HCT116 (cell line): ENCODE data around the gene KLHDC10. TPM values are rescaled to one million over a fixed set of nuclear protein-coding genes. Genes with fewer than 3 reads are reported as not detected.

Experiments
- ATAC-seq: fragments of 200-7000 bp; cut with Tn5 transposase; 2 replicates; pipeline ENCODE4 v1.9.1; 2020; ENCODE audit warnings: mild to moderate bottlenecking, moderate library complexity
- BruUV-seq: library from RNA; stranded (reverse); fragments of 400-500 nt; replicated peaks from 2 replicates; lab custom pipeline; 2021; lab: Mats Ljungman, UMichigan
- CTCF ChIA-PET: fragments of 300-600 bp; sonication (Branson Sonifier 250); formaldehyde crosslinking; loops from one replicate; lab custom pipeline; 2021; ENCODE audit warnings: antibody characterized with exemption; lab: Charles Lee
- POLR2A ChIA-PET: fragments of 300-600, 350-600 bp; sonication (Branson Sonifier 250); formaldehyde crosslinking; loops from one replicate; lab custom pipeline; 2021; ENCODE audit warnings: antibody characterized with exemption; lab: Charles Lee
- RAD21 ChIA-PET, 2 experiments: fragments of 300-600 bp; sonication (Branson Sonifier 250); formaldehyde crosslinking; loops; one replicate each; lab custom pipeline; 2023; ENCODE audit warnings: low total read pairs in 2 of 2; ENCODE audit not compliant: uncharacterized antibody in 2 of 2, unreplicated experiment in 2 of 2, low non-redundant PET in 1 of 2; lab: Charles Lee
- DNase-seq: peaks from one replicate; pipeline ENCODE4 v3.0.0-alpha.2; 2010; ENCODE audit warnings: low read depth, low spot score
- H2AFZ ChIP-seq: fragments of 200-600 bp; shearing (Covaris generic), sonication (generic); 2 replicates; pipeline ENCODE4 v1.6.1; 2017; ENCODE audit warnings: low read depth, mixed run types, mixed read lengths, antibody characterized with exemption, low read length; ENCODE audit not compliant: poor library complexity, severe bottlenecking
- H3K27ac ChIP-seq: 2 replicates; pipeline ENCODE4 v1.5.1; 2012; ENCODE audit warnings: low read depth, low read length
- H3K27me3 ChIP-seq: fragments of 200-600 bp; sonication (generic); 2 replicates; pipeline ENCODE4 v1.6.1; 2016; ENCODE audit warnings: mixed run types, low read length, mixed read lengths; ENCODE audit not compliant: insufficient read depth
- H3K36me3 ChIP-seq, 2 experiments: fragments of 200-500 bp in 1 of 2; fragments of 200-600 bp in 1 of 2; sonication (Bioruptor generic) in 1 of 2; sonication (generic) in 1 of 2; 2 replicates each; pipeline versions ENCODE4 v1.5.1 to v1.6.1; 2014 to 2016; ENCODE audit warnings: low read length in 2 of 2, inconsistent platforms in 1 of 2, mixed read lengths in 1 of 2, mixed run types in 1 of 2; ENCODE audit not compliant: insufficient read depth in 2 of 2, control insufficient read depth in 1 of 2
- H3K4me1 ChIP-seq, 2 experiments: fragments of 200-600 bp in 1 of 2; sonication (generic) in 1 of 2; 2 replicates each; pipeline versions ENCODE4 v1.5.1 to v1.6.1; 2012 to 2017; ENCODE audit warnings: low read length in 2 of 2, inconsistent platforms in 1 of 2, mild to moderate bottlenecking in 1 of 2, mixed read lengths in 1 of 2, mixed run types in 1 of 2, moderate library complexity in 1 of 2; ENCODE audit not compliant: insufficient read depth in 2 of 2, control insufficient read depth in 1 of 2
- H3K4me2 ChIP-seq: fragments of 200-600 bp; sonication (generic); 2 replicates; pipeline ENCODE4 v1.6.1; 2017; ENCODE audit warnings: mixed run types, low read length, mixed read lengths
- H3K4me3 ChIP-seq, 2 experiments: fragments of 200-600 bp in 1 of 2; sonication (generic) in 1 of 2; replicated peaks in 1 of 2; 2 replicates each; pipeline ENCODE4 v1.5.1; 2011 to 2016; ENCODE audit warnings: low read length in 2 of 2, control low read depth in 1 of 2, low read depth in 1 of 2, mild to moderate bottlenecking in 1 of 2, mixed read lengths in 1 of 2, mixed run types in 1 of 2
- H3K79me2 ChIP-seq: fragments of 200-600 bp; sonication (generic); 2 replicates; pipeline ENCODE4 v1.6.1; 2017; ENCODE audit warnings: mild to moderate bottlenecking, mixed run types, low read length, moderate library complexity, mixed read lengths; ENCODE audit not compliant: insufficient read depth
- H3K9ac ChIP-seq: fragments of 200-600 bp; sonication (generic); 2 replicates; pipeline ENCODE4 v1.6.1; 2016; ENCODE audit warnings: low read length, mixed read lengths
- H3K9me2 ChIP-seq: fragments of 200-600 bp; sonication (generic), shearing (Covaris generic); 2 replicates; pipeline ENCODE4 v1.6.1; 2017; ENCODE audit warnings: mixed run types, mild to moderate bottlenecking, moderate library complexity; ENCODE audit not compliant: insufficient read depth
- H3K9me3 ChIP-seq, 2 experiments: fragments of 200-500 bp in 1 of 2; fragments of 200-600 bp in 1 of 2; sonication (Bioruptor generic) in 1 of 2; sonication (generic) in 1 of 2; 2 replicates each; pipeline ENCODE4 v1.6.1; 2014 to 2017; ENCODE audit warnings: low read length in 2 of 2, mixed read lengths in 2 of 2, inconsistent platforms in 1 of 2, low read depth in 1 of 2, mild to moderate bottlenecking in 1 of 2, mixed run types in 1 of 2, moderate library complexity in 1 of 2; ENCODE audit not compliant: control insufficient read depth in 1 of 2, insufficient read depth in 1 of 2
- H4K20me1 ChIP-seq: fragments of 200-600 bp; sonication (generic), shearing (Covaris generic); 2 replicates; pipeline ENCODE4 v1.6.1; 2017; ENCODE audit warnings: mixed run types, mild to moderate bottlenecking, moderate library complexity; ENCODE audit not compliant: insufficient read depth
- CBX3 ChIP-seq: IDR thresholded peaks from 2 replicates; pipeline ENCODE4 v1.6.1; 2012; ENCODE audit warnings: low read depth
- EGR1 ChIP-seq: IDR thresholded peaks from 2 replicates; pipeline ENCODE4 v1.6.1; 2012; ENCODE audit warnings: low read depth
- ELF1 ChIP-seq: IDR thresholded peaks from 2 replicates; pipeline ENCODE4 v1.6.1; 2012; ENCODE audit warnings: low read depth, borderline replicate concordance
- EZH2phosphoT487 ChIP-seq: fragments of 200-600 bp; IDR thresholded peaks from 2 replicates; pipeline ENCODE4 v1.6.1; 2018; ENCODE audit warnings: antibody characterized with exemption, borderline replicate concordance
- FOSL1 ChIP-seq: IDR thresholded peaks from 2 replicates; pipeline ENCODE4 v1.6.1; 2012; ENCODE audit warnings: low read depth
- JUND ChIP-seq: IDR thresholded peaks from 2 replicates; pipeline ENCODE4 v1.6.1; 2012
- POLR2A ChIP-seq: IDR thresholded peaks from 2 replicates; pipeline ENCODE4 v1.7.0; 2011; ENCODE audit warnings: borderline replicate concordance; ENCODE audit not compliant: insufficient read depth, insufficient read length; ENCODE audit errors: extremely low read depth
- POLR2AphosphoS5 ChIP-seq: IDR thresholded peaks from 2 replicates; pipeline ENCODE4 v1.6.1; 2011; ENCODE audit warnings: mild to moderate bottlenecking, low read depth, low read length, moderate library complexity
- RAD21 ChIP-seq: IDR thresholded peaks from 2 replicates; pipeline ENCODE4 v1.6.1; 2012; ENCODE audit warnings: low read depth, mild to moderate bottlenecking
- SIN3A ChIP-seq: IDR thresholded peaks from 2 replicates; pipeline ENCODE4 v1.6.1; 2012; ENCODE audit warnings: low read depth
- SP1 ChIP-seq: IDR thresholded peaks from 2 replicates; pipeline ENCODE4 v1.6.1; 2012; ENCODE audit warnings: low read depth
- TCF7L2 ChIP-seq: IDR thresholded peaks from 2 replicates; pipeline ENCODE4 v1.7.0; 2011; ENCODE audit warnings: borderline replicate concordance, inconsistent platforms; ENCODE audit not compliant: insufficient read depth, insufficient read length; ENCODE audit errors: extremely low read depth
- YY1 ChIP-seq: IDR thresholded peaks from 2 replicates; pipeline ENCODE4 v1.6.1; 2011; ENCODE audit warnings: low read length, low read depth, moderate library complexity, mild to moderate bottlenecking; ENCODE audit not compliant: insufficient replicate concordance; ENCODE audit errors: extremely low read depth
- ZFX ChIP-seq: fragments of 450-650 bp; IDR thresholded peaks from 2 replicates; pipeline ENCODE4 v1.6.1; 2017
- intact Hi-C: fragments of 100-400 bp; cut with micrococcal nuclease; formaldehyde crosslinking; loops from 2 replicates; pipeline ENCODE4 v1.10.0; 2022
- total RNA-seq: library from RNA; stranded (reverse); gene quantifications from one replicate; pipeline ENCODE4 v1.2.1, GENCODE V29; 2021; ENCODE audit not compliant: unreplicated experiment
- TF ChIP-seq, protein P1 (sequence below): IDR thresholded peaks from 2 replicates; pipeline ENCODE4 v1.6.1; 2012
- TF ChIP-seq, protein P2 (sequence below): IDR thresholded peaks from 2 replicates; pipeline ENCODE4 v1.6.1; 2011; ENCODE audit warnings: mild to moderate bottlenecking, low read length, moderate library complexity; ENCODE audit not compliant: insufficient replicate concordance; ENCODE audit errors: extremely low read depth
- TF ChIP-seq, protein P3 (sequence below), 3 experiments: fragments of 200-600 bp in 1 of 3; sonication (generic) in 1 of 3; IDR thresholded peaks in 2 of 3; conservative IDR thresholded peaks in 1 of 3; 2 replicates each; pipeline ENCODE4 v1.5.1; 2012 to 2017; ENCODE audit warnings: low read depth in 2 of 3, low read length in 2 of 3, antibody characterized with exemption in 1 of 3, borderline replicate concordance in 1 of 3, control low read depth in 1 of 3, mild to moderate bottlenecking in 1 of 3, mixed read lengths in 1 of 3, mixed run types in 1 of 3, moderate library complexity in 1 of 3; ENCODE audit not compliant: insufficient read depth in 1 of 3
- TF ChIP-seq, protein P4 (sequence below): IDR thresholded peaks from 2 replicates; pipeline ENCODE4 v1.6.1; 2012

KLHDC10 gene
- total RNA-seq, 1 experiment from 2014 or later = 25.8 TPM

DNA sequence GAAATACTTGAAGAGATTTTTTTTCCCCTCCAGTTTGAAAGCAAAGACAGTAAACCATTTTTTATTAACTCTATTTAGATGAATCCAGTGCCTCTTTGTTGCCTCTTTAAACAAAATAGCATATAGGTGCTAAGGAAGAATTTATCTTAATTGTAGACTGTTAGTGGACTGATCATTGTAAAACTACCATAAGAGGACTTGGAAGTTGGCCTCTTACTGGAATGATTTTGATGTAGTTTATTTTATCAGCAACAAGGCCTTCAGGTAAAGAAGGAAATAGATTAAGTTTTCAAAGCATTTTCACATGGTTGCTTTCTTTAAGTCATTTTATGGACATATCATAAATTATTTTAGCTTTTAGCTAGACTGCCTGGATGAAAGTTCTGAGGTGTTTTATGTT, 53.2 kb downstream of the KLHDC10 start:
- no TSS peak for BruUV-seq
- no peaks in the 10 kb centered on the region for H3K79me2 ChIP-seq
- RAD21 ChIA-PET = no interaction called here
- TF ChIP-seq, protein P1, sequence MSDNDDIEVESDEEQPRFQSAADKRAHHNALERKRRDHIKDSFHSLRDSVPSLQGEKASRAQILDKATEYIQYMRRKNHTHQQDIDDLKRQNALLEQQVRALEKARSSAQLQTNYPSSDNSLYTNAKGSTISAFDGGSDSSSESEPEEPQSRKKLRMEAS = no peak
- TF ChIP-seq SIN3A = no peak
- no peak for TF ChIP-seq CBX3
- no peak for TF ChIP-seq POLR2AphosphoS5
- TF ChIP-seq POLR2A = no peak
- TF ChIP-seq, protein P2, sequence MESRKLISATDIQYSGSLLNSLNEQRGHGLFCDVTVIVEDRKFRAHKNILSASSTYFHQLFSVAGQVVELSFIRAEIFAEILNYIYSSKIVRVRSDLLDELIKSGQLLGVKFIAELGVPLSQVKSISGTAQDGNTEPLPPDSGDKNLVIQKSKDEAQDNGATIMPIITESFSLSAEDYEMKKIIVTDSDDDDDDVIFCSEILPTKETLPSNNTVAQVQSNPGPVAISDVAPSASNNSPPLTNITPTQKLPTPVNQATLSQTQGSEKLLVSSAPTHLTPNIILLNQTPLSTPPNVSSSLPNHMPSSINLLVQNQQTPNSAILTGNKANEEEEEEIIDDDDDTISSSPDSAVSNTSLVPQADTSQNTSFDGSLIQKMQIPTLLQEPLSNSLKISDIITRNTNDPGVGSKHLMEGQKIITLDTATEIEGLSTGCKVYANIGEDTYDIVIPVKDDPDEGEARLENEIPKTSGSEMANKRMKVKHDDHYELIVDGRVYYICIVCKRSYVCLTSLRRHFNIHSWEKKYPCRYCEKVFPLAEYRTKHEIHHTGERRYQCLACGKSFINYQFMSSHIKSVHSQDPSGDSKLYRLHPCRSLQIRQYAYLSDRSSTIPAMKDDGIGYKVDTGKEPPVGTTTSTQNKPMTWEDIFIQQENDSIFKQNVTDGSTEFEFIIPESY = no peak
- no peak for TF ChIP-seq FOSL1
- TF ChIP-seq, protein P3, sequence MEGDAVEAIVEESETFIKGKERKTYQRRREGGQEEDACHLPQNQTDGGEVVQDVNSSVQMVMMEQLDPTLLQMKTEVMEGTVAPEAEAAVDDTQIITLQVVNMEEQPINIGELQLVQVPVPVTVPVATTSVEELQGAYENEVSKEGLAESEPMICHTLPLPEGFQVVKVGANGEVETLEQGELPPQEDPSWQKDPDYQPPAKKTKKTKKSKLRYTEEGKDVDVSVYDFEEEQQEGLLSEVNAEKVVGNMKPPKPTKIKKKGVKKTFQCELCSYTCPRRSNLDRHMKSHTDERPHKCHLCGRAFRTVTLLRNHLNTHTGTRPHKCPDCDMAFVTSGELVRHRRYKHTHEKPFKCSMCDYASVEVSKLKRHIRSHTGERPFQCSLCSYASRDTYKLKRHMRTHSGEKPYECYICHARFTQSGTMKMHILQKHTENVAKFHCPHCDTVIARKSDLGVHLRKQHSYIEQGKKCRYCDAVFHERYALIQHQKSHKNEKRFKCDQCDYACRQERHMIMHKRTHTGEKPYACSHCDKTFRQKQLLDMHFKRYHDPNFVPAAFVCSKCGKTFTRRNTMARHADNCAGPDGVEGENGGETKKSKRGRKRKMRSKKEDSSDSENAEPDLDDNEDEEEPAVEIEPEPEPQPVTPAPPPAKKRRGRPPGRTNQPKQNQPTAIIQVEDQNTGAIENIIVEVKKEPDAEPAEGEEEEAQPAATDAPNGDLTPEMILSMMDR (IDR thresholded peaks at IDR 0.05 in 2 of 3, conservative IDR thresholded peaks at IDR 0.05 in 1 of 3; ENCODE audit: borderline replicate concordance in 1 of 3, insufficient read depth in 1 of 3, low read depth in 2 of 3, low read length in 2 of 3) = no peak
- no peak for TF ChIP-seq ZFX
- no peak for TF ChIP-seq TCF7L2
- TF ChIP-seq ELF1 = no peak
- TF ChIP-seq, protein P4, sequence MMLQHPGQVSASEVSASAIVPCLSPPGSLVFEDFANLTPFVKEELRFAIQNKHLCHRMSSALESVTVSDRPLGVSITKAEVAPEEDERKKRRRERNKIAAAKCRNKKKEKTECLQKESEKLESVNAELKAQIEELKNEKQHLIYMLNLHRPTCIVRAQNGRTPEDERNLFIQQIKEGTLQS = no peak
- TF ChIP-seq JUND = no peak
- no peak for TF ChIP-seq EGR1
- no peak for TF ChIP-seq SP1
- TF ChIP-seq YY1 = no peak
- no peak for TF ChIP-seq RAD21
- no peak for TF ChIP-seq EZH2phosphoT487
- TF ChIP-seq, all 23 proteins: peak for 0
- DNase-seq (no peak), ATAC-seq (no peak)
- no peaks in the 10 kb centered on the region for H3K27me3 ChIP-seq
- no peaks in the 10 kb centered on the region for H3K4me1 ChIP-seq
- CTCF ChIA-PET = no interaction called here
- POLR2A ChIA-PET = no interaction called here
- intact Hi-C loops = no loop called here
- H2AFZ ChIP-seq = no peak overlapping the region
- H3K27ac ChIP-seq = no peak overlapping the region
- H3K9ac ChIP-seq = no peak overlapping the region
- H3K36me3 ChIP-seq = peaks cover 10 to 21% of the 10 kb centered on the region in 2 experiments; a peak in 2 of 4 replicates
- H3K9me2 ChIP-seq = no peaks in the 10 kb centered on the region
- no peaks in the 10 kb centered on the region for H4K20me1 ChIP-seq
- no peaks in the 10 kb centered on the region for H3K9me3 ChIP-seq
- no peak overlapping the region for H3K4me2 ChIP-seq
- H3K4me3 ChIP-seq = no peak overlapping the region
